Measurements from ENCODE around the gene LRRFIP2. TPM values are rescaled to one million over a fixed set of nuclear protein-coding genes. Genes with fewer than 3 reads are reported as not detected.
"Not testable (repeated sequence)": the region's sequence is repeated elsewhere in the genome, so short reads cannot be mapped to it uniquely, and the experiment has no call there.

LRRFIP2 gene
- total RNA-seq, 1 donor from 2014 or later = 36.7 TPM

DNA sequence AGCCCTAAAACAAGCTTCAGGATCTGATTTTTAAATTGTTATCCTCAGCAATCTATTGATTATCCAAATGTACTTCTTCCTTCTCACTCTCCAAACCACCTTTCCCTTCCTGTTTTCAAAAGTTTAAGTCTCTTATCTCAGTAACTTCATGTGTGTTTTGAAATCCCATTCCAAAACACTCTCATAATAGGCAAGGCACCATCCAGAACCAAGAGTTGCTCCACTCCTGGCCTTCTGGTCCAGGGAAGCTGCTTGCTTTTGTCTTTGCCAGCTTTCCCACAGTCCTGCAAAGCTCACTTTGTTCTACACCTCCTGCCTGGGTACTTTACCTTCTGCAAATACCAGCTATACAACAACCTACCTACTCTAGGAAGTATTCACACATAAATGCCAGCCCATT, 117.6 kb downstream of the LRRFIP2 start:
- Mint-ChIP-seq H3K36me3 (peaks cover 28% of the 10 kb centered on the region), H3K27ac (no peak overlapping the region), H3K4me3 (no peak overlapping the region), H3K4me1 (no peaks in the 10 kb centered on the region), H3K9me3 (no peaks in the 10 kb centered on the region), H3K27me3 (ENCODE audit: insufficient read depth, low read depth) (no peaks in the 10 kb centered on the region)
- no peaks in the 10 kb centered on the region for H3K79me2 ChIP-seq (ENCODE audit: low read depth)
- no peaks in the 10 kb centered on the region for H3F3A ChIP-seq (ENCODE audit: low read depth)
- DNase-seq (ENCODE audit: low spot score) = no peak
- H3K4me3 ChIP-seq = no peak overlapping the region
- H3K9ac ChIP-seq = no peak overlapping the region
- H3K4me2 ChIP-seq = no peak overlapping the region
- H3K36me3 ChIP-seq = peaks cover 6% of the 10 kb centered on the region
- H3K4me1 ChIP-seq = no peaks in the 10 kb centered on the region
- H2AFZ ChIP-seq (replicated peaks) = no peak overlapping the region
- no peaks in the 10 kb centered on the region for H3K9me3 ChIP-seq (ENCODE audit: low read depth)
- no peaks in the 10 kb centered on the region for H3K27me3 ChIP-seq
- no peak overlapping the region for H3K27ac ChIP-seq
- no peaks in the 10 kb centered on the region for H4K20me1 ChIP-seq (ENCODE audit: low read depth)
- TF ChIP-seq EZH2 (IDR thresholded peaks at IDR 0.05) = no peak
- TF ChIP-seq, protein P1, sequence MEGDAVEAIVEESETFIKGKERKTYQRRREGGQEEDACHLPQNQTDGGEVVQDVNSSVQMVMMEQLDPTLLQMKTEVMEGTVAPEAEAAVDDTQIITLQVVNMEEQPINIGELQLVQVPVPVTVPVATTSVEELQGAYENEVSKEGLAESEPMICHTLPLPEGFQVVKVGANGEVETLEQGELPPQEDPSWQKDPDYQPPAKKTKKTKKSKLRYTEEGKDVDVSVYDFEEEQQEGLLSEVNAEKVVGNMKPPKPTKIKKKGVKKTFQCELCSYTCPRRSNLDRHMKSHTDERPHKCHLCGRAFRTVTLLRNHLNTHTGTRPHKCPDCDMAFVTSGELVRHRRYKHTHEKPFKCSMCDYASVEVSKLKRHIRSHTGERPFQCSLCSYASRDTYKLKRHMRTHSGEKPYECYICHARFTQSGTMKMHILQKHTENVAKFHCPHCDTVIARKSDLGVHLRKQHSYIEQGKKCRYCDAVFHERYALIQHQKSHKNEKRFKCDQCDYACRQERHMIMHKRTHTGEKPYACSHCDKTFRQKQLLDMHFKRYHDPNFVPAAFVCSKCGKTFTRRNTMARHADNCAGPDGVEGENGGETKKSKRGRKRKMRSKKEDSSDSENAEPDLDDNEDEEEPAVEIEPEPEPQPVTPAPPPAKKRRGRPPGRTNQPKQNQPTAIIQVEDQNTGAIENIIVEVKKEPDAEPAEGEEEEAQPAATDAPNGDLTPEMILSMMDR (IDR thresholded peaks at IDR 0.05) = no peak
- no peak for TF ChIP-seq EZH2phosphoT487 (IDR thresholded peaks at IDR 0.05)

DNA sequence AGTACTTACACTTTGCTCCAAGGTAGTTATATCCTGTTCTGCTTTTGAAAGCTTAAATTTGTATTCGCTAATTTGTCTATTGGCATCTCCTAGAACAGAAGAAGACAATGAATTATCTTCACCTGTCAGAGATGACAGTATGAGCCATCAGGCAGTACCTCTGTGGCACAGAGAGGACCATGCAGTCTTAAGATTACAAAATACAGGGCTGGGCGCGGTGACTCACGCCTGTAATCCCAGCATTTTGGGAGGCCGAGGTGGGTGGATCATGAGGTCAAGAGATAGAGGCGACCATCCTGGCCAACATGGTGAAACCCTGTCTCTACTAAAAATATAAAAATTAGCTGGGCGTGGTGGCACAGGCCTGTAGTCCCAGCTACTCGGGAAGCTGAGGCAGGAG, 119.3 kb downstream of the LRRFIP2 start:
- not testable (repeated sequence) for H2AFZ ChIP-seq (replicated peaks); H3K36me3 ChIP-seq; H3K4me3 Mint-ChIP-seq; H3K27ac ChIP-seq; H3K27me3 Mint-ChIP-seq (ENCODE audit: insufficient read depth, low read depth); H3K9ac ChIP-seq; H3K9me3 Mint-ChIP-seq; H3K4me1 Mint-ChIP-seq; H4K20me1 ChIP-seq (ENCODE audit: low read depth); H3K4me3 ChIP-seq; H3K79me2 ChIP-seq (ENCODE audit: low read depth); H3K4me2 ChIP-seq; H3K27me3 ChIP-seq; H3K4me1 ChIP-seq; H3K27ac Mint-ChIP-seq; H3K9me3 ChIP-seq (ENCODE audit: low read depth); H3F3A ChIP-seq (ENCODE audit: low read depth); DNase-seq (ENCODE audit: low spot score)
- H3K36me3 Mint-ChIP-seq = peaks cover 26% of the 10 kb centered on the region

GRCh38 chr3:37054370-37054769, 120.0 kb downstream of the LRRFIP2 start:
- no peaks in the 10 kb centered on the region for H3K27me3 Mint-ChIP-seq (ENCODE audit: insufficient read depth, low read depth)

GRCh38 chr3:37053753-37054152, 120.6 kb downstream of the LRRFIP2 start:
- H3K79me2 ChIP-seq (ENCODE audit: low read depth) = no peaks in the 10 kb centered on the region
- Mint-ChIP-seq H3K9me3 (no peaks in the 10 kb centered on the region), H3K27me3 (ENCODE audit: insufficient read depth, low read depth) (no peaks in the 10 kb centered on the region), H3K4me3 (no peak overlapping the region), H3K27ac (no peak overlapping the region), H3K36me3 (peaks cover 31% of the 10 kb centered on the region), H3K4me1 (no peaks in the 10 kb centered on the region)
- no peak overlapping the region for H3K27ac ChIP-seq
- H3K4me2 ChIP-seq = no peak overlapping the region
- DNase-seq (ENCODE audit: low spot score) = no peak
- no peak overlapping the region for H2AFZ ChIP-seq (replicated peaks)
- no peaks in the 10 kb centered on the region for H3F3A ChIP-seq (ENCODE audit: low read depth)
- H3K36me3 ChIP-seq = peaks cover 6% of the 10 kb centered on the region
- no peaks in the 10 kb centered on the region for H3K27me3 ChIP-seq
- H3K4me3 ChIP-seq = no peak overlapping the region
- TF ChIP-seq, protein P1 (IDR thresholded peaks at IDR 0.05) = no peak
- H4K20me1 ChIP-seq (ENCODE audit: low read depth) = no peaks in the 10 kb centered on the region
- no peaks in the 10 kb centered on the region for H3K9me3 ChIP-seq (ENCODE audit: low read depth)
- no peak overlapping the region for H3K9ac ChIP-seq
- no peaks in the 10 kb centered on the region for H3K4me1 ChIP-seq

More at GRCh38 chr3:37054370-37054769, 120.0 kb downstream of the LRRFIP2 start:
- DNase-seq (ENCODE audit: low spot score) = no peak
- no peaks in the 10 kb centered on the region for H3K4me1 Mint-ChIP-seq
- H3K4me3 Mint-ChIP-seq = no peak overlapping the region
- H3K36me3 Mint-ChIP-seq = peaks cover 27% of the 10 kb centered on the region
- no peaks in the 10 kb centered on the region for H3K9me3 Mint-ChIP-seq
- no peaks in the 10 kb centered on the region for H3K4me1 ChIP-seq
- H3K4me2 ChIP-seq = no peak overlapping the region
- H3K27me3 ChIP-seq = no peaks in the 10 kb centered on the region
- H2AFZ ChIP-seq (replicated peaks) = no peak overlapping the region
- no peak overlapping the region for H3K4me3 ChIP-seq
- no peak overlapping the region for H3K27ac ChIP-seq
- no peaks in the 10 kb centered on the region for H3F3A ChIP-seq (ENCODE audit: low read depth)
- H3K9ac ChIP-seq = no peak overlapping the region
- no peaks in the 10 kb centered on the region for H3K79me2 ChIP-seq (ENCODE audit: low read depth)
- H4K20me1 ChIP-seq (ENCODE audit: low read depth) = no peaks in the 10 kb centered on the region
- TF ChIP-seq EZH2 (IDR thresholded peaks at IDR 0.05) (no peak), EZH2phosphoT487 (IDR thresholded peaks at IDR 0.05) (no peak)
- TF ChIP-seq, protein P1 (IDR thresholded peaks at IDR 0.05) = no peak
- H3K27ac Mint-ChIP-seq = no peak overlapping the region
- H3K36me3 ChIP-seq = peaks cover 6% of the 10 kb centered on the region
- H3K9me3 ChIP-seq (ENCODE audit: low read depth) = no peaks in the 10 kb centered on the region
